ENCODE results near the gene SELENOS.

The SELENOS gene

DNA sequence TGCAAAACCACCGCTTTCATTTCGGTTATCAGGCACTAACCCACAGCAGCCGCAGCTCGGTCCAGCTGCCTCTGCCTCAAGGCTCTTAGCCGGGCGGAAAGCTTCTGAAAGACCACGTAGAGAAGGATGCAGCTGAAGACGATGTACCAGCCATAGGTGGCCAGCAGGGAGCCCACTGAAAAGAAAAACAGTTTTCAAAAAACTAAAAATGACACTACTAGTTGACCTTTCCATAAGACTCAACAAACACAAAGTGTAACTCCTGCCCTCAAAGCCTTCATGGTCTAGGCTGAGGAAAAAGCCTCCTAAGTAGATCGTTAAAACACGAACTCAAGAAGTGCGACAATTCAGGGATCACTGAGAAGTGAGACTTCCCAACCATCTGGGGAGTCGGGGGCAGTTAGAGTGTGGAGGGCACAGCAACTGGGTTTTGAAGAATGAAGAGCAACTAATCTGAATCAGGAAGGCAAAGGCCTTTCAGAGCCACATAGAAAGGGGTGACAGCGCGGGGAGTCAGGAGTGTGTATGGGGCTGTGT is 716 bp downstream of the SELENOS start:
- DNase-seq: peak; percentile 22 to 43

DNA sequence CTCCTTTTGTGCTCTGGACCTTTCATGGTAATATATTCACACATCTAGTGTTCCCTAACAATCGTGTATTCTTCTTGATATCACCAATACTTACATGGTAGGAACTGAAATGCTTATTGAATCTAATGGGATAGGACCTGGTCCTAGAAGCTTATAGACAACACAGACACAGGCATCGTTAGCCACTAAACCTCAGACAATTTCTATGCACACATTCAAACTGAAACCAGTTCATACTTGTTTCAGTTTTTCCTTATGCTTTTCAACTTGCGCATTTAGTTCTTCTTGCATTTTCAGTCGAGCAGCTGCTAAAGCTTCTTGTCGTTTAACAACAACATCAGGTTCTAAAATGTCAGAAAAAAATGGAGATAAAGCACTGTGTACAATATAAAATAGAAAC is 2.3 kb downstream of the SELENOS start:
- DNase-seq: no peak

DNA sequence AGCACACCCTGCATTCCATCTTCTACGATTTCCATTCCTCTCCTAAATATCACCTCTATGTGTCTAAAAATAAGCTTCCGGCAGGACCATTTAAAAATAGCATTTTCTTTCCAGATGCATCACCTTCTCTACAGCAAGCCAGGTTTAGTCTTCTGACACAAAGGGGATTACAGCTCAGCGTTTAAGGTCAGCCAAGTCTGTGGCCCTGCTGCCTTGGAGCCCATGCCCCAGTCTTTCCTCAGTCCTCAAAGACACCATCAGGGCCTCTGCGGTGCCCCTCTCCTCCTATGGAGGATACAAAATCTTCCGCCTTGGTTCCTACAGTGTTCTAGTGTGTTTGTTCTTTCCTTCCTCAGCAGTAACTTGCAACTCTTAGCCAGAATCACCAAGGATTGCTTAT is 3.8 kb downstream of the SELENOS start:
- DNase-seq: no peak

DNA sequence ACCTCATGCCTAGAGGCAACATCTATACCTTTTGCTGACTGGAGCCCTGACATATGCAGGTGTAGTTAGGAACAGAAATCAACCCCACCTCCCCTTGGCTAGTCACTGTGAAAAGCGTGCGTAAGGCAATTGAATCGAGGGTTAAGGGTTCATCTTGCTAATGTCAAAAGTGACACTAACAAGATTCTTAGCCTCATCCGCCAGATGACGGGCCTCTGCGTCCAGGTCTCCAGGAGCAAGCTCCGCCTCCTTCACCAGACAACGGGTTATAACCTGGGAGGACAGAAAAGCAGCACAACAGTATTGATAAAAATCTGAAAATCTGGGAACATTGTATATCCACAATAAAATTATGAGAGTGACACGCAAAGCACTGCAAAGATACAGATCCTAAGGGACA is 4.7 kb downstream of the SELENOS start:
- no peak for DNase-seq

DNA sequence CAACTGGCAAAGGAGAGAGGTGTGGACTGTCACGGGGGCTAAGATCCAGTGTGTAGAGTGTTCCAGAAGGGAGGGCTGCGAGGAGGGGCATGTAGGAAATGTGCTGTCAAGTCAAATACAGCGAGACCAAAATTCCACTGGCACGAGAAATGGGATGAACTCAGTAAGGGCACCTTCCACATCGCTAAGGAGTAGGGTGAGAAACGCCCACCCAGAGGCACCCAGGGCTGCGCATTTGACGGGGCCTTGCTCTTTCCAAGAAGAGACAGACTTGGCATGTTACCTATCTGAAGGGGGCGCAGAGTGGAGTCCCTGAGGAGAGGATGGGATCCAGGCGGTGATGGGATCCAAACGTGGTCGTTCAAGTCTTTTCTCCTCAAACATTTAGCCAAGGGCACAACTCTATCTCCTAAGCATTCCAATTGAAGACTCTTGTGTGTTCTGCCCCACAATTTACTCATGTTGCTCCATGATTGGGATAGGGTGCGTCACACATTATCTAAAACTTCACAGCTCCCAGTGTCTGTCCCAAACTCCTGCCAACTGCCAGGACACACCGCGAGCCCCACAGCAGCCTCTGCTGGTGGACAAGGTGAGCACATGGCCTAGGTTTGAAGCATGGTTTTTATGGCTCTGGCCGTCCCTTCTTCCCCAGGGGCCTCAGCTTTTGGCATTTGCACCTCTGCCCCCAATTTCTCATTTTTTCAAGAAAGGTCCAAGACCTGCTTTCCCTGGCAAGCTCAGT is 7.6 kb downstream of the SELENOS start:
- no peak for DNase-seq

DNA sequence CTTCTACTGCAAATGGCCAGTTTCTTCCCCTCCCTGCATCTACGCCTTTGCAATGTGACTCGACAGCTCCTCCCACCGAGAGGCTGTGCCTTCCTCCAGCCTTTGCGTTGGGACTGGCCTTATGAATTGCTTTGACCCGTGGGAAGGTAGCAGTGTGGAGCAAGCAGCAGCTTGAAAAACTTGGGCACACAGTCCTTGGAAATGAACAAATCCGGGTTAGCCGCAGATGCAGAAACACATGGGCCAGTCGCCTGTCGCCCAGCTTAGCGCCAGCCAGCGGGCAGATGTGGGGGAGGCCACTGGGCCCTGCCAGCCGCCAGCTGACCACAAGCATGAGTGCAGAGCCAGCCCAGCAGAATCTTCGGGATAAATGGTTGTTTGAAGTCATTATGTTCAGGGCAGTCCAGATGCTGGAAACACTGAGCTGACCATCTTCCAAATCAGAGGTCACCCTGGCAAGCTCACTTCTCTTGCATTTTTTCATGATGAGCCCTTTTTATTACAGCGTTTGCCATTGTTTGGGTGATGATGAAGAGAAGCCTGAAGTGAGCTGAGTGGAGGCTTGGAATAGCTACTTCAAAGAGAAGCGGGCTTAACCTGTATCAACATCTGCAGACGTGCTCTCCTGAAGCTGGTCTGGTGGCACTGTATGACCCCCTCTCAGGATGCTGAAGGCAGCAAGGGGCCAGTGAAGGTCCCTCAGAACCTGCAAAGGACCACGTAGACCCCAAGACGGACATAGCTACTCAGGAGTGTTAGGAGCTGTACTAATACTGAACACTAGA is 9.8 kb downstream of the SELENOS start:
- no peak for DNase-seq

DNA sequence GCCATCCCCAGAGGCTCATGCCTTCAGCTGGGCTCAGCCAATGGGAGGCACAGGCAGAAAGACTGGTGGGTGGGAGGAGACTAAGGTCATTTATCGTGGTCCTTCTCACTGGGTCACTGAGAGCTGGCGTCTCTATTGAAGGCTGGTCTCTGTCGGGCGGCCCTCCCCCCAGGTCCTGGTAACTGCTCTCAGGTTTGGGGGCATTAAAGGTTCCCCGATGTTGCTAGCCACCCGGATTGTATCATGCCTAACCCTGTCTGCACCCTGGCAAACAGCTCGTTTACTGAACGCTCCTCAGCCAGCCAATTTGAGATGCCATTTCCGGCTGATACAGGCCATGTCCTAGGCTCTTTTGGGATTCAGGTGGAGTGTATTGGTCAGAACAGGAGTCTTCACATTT is 10.5 kb downstream of the SELENOS start:
- DNase-seq: no peak

DNA sequence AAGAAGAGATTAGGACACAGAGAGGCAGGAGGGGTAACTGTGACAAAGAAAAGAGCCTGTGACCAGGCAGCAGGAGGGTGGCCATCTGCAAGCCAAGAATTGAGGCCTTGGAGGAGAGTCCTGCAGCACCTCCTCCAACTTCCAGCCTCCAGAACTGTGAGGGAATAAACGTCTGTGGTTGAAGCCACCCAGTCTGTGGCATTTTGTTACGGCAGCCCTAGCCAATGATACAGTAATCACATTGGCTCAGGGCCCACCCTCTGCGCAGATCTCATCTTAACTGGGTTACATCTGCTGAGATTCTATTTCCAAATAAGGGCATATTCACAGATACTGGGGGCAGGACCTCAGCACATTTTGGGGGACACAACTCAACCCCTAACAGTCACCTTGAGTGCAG is 11.3 kb downstream of the SELENOS start:
- no peak for DNase-seq

DNA sequence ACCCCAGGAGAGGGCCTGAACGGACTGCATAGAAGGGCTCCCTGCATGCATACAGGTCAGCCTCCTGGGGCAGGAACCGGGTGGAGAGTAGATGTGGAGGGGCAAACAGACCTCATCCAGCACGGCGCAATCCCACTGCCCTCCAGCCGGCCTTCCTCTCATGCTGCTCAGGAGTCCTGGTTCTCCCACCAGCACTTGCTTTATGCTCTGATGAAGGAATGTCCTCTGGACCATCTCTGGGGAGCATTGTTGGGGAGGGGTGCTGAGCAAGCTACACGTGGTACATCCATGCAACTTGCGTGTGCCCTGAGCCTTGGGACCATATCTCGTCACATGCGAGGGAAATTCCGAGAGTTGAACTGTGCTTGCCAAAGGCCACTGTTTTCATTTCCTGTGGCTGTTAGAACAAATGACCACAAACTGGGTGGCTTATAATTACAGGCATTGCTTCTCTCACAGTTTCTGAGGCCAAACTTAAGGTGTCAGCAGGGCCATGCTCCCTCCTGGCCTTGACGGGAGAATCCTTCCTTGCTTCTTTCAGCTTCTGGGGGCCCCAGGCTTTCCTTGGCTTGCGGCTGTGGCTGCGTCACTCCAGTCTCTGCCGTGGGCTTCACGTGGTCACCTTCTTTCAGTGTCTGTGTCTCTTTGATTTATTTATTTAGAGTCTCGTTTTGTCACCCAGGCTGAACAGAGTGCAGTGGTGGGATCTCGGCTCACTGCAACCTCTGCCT is 12.2 kb downstream of the SELENOS start:
- no peak for DNase-seq

DNA sequence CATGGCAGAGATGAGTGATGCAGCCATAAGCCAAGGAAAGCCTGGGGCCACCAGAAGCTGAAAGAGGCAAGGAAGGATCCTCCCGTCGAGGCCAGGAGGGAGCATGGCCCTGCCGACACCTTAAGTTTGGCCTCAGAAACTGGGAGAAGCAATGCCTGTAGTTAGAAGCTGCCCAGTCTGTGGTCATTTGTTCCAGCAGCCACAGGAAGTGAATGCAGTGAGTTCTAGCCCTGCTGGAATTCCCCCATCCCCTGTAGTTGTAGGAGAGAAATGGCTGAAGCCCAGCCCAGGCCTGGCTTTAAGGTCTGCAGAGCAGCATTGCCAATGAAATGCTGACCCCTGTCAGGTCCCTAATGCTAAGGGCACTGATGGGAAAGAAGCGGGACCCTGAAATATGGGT is 13.3 kb downstream of the SELENOS start:
- DNase-seq: no peak

DNA sequence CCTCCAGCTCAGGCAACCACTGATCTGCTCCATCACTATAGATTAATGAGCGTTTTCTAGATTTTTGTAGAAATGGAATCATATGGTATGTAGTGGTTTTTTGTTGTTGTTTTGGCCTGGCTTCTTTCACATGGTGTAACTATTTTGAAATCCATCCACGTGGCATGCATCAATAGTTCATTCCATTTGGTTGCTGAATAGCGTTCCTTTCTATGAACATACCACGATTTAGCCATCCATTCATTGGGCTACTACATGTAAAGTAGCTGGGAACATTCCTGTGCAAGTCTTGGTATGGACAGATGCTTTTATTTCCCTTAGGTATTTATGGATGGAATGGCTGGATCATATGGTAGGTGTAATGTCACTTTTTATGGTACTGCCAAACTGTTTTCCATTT is 14.7 kb downstream of the SELENOS start:
- no peak for DNase-seq

DNA sequence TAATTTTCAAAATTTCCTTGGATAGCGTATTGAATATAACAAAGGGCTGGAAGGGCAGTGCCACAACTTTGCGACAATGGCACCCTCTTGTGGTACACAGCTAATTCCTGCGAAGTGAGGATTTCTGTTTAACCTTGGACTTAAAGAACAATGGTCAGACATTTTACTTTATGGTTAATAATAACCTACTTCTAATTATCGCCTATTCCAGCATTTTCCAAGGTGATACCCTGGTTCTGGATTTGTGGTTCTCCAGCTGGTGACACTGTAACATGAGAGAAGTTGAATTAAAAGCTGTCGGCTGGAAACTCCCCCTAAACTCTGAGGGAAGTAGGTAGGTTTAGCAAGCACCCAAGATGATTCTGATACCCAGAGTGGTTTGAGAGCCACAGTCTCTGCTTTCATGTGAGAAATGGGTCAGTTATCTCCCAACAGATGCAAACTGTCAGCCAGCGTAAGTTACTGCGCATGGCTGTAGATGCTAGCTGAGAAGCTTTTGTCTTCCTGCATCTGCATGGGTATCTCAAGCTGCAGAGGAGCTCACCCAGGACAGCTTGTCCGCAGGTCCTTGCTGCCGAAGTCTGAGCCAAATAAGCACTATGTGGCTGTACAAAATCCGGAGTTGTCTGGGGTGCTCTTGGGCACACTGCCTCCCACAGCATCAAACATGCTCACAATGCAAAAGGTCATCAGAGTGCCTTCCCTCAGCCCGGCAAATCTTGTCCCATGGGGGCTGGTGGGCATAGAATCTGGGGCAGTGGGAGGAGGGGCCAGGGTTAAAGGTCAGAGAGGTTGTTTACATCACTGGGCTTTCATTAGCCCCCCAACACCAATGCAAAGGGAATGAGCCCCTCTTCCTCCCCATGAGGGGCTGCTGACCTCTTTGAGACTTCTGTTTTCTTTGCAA is 18.8 kb downstream of the SELENOS start:
- peak; percentile 65 to 75 for DNase-seq

DNA sequence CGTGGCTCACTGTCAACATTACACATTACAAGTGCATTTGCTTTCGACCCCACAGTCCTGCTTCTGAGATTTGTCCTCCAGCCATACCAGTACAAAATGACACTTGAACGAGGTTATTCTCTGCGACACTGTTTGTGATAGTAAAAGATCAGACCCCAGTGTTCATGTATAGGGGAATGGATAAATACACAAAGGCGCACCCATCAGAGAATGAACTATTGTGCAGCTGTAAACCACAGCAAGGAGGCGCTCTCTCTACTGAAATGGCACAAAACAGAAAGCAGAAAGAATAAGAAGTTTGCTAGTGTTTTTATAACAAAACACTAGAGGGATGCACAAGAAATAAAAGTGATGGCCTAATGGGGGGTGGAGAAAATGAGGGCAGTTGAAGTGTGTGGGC is 20.5 kb downstream of the SELENOS start:
- peak in 1 of 2 donors; percentile 38 for DNase-seq

DNA sequence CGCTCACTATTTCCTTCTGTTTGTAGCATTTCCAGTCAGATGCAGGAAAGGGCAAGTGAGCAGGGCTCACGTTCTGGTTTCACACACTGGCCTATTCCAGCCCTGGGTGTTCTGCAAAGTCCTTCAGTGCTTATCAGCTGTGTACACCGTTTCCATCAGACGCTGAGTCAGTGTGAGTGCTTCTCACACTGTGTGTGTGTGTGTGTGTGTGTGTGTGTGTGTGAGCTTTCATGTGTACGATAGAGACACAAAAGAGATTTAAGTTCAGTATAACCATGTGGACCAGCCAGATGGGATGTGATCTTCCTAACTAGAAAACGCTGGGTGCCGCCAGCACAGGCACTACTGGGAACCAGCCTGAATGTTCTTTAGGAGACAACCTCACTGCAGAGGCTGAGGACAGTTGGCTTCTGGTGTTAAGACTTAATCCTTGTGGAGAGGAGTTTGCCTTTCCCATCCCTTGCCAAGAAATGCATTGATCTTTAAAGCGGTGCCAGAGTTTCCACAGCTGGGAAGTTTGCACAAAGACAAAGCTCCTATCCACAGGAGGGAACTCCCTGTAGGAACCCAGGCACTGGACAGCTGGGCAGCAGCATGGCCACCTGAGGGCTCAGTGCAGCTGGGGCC is 21.6 kb downstream of the SELENOS start:
- no peak for DNase-seq

DNA sequence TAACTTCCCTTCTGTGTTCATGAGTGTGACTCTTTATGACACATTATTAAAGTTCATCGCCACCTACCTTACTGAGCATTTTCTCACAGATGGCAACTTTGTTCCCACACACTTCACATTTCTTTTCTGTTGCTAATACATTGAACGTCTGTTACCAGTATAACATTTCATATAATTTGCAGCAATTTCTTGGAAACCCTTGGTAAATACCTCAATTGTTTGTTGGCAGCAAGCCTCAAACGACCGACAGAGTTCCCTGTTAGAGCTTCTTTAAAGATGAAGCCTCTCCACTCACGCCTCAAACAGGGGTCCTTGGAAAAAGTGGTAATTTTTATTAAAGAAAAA is 22.3 kb downstream of the SELENOS start:
- DNase-seq: no peak

DNA sequence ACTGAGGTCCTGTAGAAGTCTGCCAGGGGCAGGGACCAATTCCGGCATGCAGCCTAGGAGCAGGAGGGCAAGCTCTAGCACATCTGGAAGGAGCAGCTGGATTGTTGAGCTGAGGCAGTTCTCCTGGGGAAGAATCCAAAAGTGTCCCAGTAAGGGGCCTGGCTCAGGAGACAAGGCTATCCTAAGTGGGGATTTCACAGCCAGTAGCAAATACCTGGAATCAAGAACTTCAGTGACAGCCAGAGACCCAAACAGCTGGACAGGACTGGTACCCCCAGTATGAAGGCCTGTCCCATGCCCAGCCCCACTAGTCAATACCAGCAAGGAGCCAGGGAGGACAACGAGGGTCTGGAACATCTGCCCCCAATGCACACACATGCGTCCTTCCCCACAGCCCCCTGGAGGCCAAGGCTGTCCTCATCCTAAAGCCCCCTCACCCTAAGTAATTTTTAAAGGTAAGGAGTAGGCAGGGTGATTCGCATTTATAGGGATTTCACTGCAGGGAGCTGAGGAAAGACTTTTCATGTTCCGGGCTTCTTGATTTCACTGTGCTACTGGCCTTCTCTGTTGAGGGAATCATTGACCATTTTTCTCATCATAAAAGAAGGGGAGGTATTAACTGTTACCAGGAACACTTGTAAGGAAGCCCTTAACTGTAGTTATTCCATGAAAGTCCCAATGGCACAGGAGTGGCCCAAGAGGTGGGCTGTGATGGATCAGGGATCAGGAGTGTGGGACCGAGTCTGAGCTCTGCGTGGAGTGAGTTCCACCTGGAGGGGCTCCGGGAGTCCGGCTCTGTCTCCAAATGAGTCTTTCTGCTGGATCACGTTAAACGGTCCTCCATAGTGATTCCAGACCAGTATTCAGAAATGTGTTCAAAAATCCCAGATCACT is 22.9 kb downstream of the SELENOS start:
- DNase-seq: no peak

DNA sequence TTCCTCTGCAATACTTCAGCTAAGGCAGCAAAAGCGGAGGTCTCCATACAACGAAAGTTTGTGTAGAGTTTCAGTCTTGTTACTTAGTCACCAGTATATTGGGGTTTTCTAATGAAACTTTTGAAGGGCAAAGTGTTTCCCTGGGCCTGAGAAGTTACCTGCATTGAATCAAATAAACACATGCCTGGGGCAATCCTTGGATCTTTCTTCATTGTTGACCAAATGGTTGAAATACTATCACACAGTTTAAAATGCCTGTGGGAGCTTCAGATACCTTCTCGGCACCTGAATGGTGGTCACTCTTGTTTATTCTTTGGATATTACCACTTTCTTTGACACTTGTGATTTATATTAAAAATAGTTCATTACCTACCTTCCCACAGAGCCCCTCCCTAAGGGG is 24.4 kb downstream of the SELENOS start:
- DNase-seq: no peak

DNA sequence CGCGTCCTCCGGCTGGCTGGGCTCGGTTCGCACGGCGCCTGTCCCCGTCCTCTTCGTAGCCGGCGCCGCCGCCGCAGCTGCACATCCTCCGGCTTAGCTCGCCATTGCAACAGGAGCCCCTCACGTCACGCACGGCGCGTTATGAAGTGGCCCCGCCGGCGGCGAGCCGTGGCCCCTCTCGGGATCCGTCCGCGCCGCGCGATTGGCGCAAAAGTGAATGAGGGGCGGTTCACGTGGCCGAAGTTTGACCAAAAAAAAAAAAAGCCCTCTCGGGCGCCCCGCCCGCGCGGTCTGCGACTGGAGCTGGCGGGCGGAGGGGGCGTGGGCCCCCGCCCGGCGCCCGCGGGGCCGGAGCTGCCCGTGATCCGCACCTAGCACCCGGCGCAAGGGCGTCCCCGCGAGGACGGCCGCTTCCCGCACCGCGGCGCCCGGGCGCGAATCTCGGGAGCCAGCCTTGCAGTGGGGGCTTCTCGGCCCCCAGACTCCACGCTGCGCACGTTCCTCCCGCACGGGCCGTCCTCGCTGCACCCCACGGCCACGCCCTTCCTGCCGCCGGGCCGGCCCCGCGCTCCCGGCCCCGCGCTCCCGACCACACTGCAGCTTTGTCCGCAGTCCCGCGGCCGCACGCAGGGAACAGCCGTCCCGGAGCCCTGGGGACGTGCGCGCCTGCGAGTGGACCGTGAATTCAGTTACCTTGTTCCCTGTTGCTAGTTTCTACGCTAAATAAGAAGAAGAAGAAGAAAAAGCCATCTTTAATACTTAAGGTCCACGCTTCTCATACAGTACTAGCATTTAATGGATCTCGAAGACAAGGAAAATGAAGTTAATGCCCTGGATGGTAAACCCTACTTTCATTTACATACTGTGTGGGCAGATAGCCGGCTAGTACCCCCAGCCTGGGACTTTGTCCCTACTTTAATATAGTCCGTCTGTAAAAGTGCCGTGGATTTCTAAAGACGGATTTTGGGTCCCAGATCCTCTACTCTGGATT is 25.2 kb downstream of the SELENOS start, which contains the start of gene CHSY1:
Gene CHSY1 (minus strand): TSS at position 219 of the 991 bp plus-strand sequence. CDS start 592 bp downstream, outside the sequence.
- DNase-seq: peak; percentile 87 to 90
